ENCODE results near the gene EP300.
"Not testable (repeated sequence)": the region's sequence is repeated elsewhere in the genome, so short reads cannot be mapped to it uniquely, and the experiment has no call there.

EP300 gene

DNA sequence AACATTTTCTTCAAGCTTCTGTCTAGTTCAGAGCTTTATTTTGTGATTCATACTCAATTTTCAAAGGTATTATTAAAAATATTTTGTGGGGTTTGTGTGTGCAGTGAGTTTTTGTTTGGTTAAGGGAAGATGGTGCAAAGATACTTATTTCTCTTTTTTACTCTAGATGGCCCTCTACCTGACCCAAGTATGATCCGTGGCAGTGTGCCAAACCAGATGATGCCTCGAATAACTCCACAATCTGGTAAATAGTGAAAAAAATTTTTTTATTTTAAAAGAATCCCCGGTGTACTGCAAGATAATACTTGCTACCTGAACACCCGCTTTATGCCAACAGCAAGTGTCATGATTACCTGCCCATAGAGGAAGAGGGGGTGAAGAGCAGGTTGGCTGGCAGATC lies 54.2 kb downstream of the EP300 start:
- in situ Hi-C loops (cut with HindIII; ENCODE audit: low pct_unique_long_range_greater_than_20kb, low sequenced_read_pairs), result no loop called here
- no peak for TF ChIP-seq JUND (IDR thresholded peaks at IDR 0.05; ENCODE audit: low read depth)
- DNase-seq (ENCODE audit: low read depth in 1 of 2, low spot score in 1 of 2), result no peak

DNA sequence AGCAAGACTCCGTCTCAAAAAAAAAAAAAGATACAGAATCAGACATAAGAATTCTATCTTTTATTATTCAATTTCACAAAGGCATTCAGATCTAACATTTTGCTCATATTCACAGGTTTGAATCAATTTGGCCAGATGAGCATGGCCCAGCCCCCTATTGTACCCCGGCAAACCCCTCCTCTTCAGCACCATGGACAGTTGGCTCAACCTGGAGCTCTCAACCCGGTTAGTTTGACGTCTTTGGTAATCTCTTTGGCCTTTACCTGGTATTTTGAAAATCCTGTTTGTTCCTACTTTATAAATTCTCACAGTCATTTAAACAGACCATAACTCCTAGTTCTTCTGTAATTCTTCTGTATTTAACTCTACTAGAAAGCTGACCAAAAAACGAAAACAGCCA lies 55.3 kb downstream of the EP300 start:
- no peak for TF ChIP-seq JUND (IDR thresholded peaks at IDR 0.05; ENCODE audit: low read depth)
- in situ Hi-C loops (cut with HindIII; ENCODE audit: low pct_unique_long_range_greater_than_20kb, low sequenced_read_pairs), result no loop called here
- DNase-seq (ENCODE audit: low read depth in 1 of 2, low spot score in 1 of 2), result no peak

DNA sequence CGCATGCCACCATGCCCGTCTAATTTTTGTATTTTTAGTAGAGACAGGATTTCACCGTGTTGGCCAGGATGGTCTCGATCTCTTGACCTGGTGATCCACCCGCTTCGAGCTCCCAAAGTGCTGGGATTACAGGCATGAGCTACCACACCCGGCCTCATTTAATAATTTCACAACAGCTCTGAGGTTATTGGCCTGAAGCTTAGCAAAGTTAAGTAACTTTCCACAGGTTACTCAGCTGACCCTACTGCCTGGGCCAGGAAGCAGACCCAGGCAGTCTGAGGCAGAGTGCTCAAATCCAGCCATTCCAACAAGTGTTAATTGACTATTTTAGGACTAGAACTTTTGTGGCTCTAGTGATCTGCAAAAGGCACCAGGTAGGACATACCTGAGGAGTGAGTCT lies 60.5 kb downstream of the EP300 start:
- no peak for DNase-seq (ENCODE audit: low read depth in 1 of 2, low spot score in 1 of 2)
- in situ Hi-C loops (cut with HindIII; ENCODE audit: low pct_unique_long_range_greater_than_20kb, low sequenced_read_pairs), result no loop called here
- no peak for TF ChIP-seq JUND (IDR thresholded peaks at IDR 0.05; ENCODE audit: low read depth)

DNA sequence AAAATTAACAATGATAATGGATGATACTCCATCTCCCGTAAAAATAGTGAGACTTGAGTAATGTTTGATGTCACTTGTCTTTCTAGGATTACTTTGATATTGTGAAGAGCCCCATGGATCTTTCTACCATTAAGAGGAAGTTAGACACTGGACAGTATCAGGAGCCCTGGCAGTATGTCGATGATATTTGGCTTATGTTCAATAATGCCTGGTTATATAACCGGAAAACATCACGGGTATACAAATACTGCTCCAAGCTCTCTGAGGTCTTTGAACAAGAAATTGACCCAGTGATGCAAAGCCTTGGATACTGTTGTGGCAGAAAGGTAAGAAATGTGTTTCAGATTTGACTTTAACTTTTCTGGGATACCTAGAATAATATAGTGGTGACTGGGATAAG lies 64.7 kb downstream of the EP300 start:
- no peak for DNase-seq (ENCODE audit: low read depth in 1 of 2, low spot score in 1 of 2)
- in situ Hi-C loops (cut with HindIII; ENCODE audit: low pct_unique_long_range_greater_than_20kb, low sequenced_read_pairs), result no loop called here
- TF ChIP-seq JUND (IDR thresholded peaks at IDR 0.05; ENCODE audit: low read depth), result no peak

DNA sequence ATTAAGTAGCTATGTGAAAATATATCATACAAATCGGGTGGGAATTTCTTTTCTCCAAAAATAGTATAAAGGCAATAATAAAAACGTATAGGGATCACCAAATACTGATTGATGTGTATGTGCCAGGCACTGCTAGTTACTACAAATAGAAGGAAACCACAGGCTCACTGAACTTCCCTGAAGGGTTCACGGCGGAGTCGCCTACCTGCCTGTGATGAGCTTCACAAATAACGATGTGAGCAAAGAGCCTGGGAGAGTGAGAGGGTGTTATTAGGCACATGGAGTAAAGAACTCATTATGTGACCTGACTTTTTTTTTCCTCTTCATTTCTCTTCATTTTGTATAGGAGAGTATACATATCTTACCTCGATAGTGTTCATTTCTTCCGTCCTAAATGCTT lies 76.8 kb downstream of the EP300 start:
- TF ChIP-seq JUND (IDR thresholded peaks at IDR 0.05; ENCODE audit: low read depth), result no peak
- in situ Hi-C loops (cut with HindIII; ENCODE audit: low pct_unique_long_range_greater_than_20kb, low sequenced_read_pairs), result no loop called here
- DNase-seq (ENCODE audit: low read depth in 1 of 2, low spot score in 1 of 2), result no peak

DNA sequence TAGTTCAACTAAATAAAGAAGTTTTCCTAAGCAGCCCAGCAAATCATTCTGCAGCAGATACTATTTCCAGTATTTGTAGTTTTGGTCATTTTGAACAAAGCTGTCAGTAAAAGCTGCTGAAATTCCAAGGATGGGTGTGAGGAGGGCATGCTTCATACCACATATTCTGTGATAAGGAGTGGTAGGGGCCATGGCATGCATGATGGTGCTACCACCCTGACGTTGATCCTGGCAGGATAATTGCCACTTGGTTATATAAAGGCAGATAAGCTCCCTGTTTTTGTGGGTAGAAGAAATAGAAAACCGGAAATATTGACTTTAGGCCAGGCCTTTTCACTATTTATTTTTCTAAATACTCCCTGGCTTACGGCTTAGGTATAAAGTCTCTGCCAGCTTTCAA lies 79.6 kb downstream of the EP300 start:
- TF ChIP-seq JUND (IDR thresholded peaks at IDR 0.05; ENCODE audit: low read depth), result no peak
- no peak for DNase-seq (ENCODE audit: low read depth in 1 of 2, low spot score in 1 of 2)
- in situ Hi-C loops (cut with HindIII; ENCODE audit: low pct_unique_long_range_greater_than_20kb, low sequenced_read_pairs), result no loop called here

DNA sequence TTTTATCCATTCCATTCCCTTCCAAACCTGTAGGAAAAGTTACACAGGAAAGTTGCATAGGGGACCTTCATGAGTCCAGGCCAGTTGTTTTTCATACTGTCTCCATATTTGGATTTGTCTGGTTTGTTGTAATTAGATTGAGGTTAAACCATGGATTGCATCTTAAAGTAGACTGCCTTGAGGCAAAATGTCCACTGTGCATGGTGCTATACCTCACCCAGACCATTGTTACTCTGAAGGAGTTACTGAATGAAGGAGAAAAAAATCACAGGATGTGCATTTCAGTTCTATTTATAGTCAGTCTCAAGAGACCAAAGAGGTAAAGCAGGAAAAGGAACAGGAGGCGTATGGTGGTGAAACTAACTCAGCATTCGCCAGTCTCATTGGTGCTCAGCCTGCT lies 83.2 kb downstream of the EP300 start:
- DNase-seq (ENCODE audit: low read depth in 1 of 2, low spot score in 1 of 2), result no peak
- no peak for TF ChIP-seq JUND (IDR thresholded peaks at IDR 0.05; ENCODE audit: low read depth)
- in situ Hi-C loops (cut with HindIII; ENCODE audit: low pct_unique_long_range_greater_than_20kb, low sequenced_read_pairs), result no loop called here

DNA sequence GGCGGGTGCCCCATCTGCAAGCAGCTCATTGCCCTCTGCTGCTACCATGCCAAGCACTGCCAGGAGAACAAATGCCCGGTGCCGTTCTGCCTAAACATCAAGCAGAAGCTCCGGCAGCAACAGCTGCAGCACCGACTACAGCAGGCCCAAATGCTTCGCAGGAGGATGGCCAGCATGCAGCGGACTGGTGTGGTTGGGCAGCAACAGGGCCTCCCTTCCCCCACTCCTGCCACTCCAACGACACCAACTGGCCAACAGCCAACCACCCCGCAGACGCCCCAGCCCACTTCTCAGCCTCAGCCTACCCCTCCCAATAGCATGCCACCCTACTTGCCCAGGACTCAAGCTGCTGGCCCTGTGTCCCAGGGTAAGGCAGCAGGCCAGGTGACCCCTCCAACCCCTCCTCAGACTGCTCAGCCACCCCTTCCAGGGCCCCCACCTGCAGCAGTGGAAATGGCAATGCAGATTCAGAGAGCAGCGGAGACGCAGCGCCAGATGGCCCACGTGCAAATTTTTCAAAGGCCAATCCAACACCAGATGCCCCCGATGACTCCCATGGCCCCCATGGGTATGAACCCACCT lies 84.7 kb downstream of the EP300 start:
- no peak for TF ChIP-seq JUND (IDR thresholded peaks at IDR 0.05; ENCODE audit: low read depth)

DNA sequence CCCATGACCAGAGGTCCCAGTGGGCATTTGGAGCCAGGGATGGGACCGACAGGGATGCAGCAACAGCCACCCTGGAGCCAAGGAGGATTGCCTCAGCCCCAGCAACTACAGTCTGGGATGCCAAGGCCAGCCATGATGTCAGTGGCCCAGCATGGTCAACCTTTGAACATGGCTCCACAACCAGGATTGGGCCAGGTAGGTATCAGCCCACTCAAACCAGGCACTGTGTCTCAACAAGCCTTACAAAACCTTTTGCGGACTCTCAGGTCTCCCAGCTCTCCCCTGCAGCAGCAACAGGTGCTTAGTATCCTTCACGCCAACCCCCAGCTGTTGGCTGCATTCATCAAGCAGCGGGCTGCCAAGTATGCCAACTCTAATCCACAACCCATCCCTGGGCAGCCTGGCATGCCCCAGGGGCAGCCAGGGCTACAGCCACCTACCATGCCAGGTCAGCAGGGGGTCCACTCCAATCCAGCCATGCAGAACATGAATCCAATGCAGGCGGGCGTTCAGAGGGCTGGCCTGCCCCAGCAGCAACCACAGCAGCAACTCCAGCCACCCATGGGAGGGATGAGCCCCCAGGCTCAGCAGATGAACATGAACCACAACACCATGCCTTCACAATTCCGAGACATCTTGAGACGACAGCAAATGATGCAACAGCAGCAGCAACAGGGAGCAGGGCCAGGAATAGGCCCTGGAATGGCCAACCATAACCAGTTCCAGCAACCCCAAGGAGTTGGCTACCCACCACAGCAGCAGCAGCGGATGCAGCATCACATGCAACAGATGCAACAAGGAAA lies 85.4 kb downstream of the EP300 start:
- DNase-seq (ENCODE audit: low read depth in 1 of 2, low spot score in 1 of 2), result no peak
- in situ Hi-C loops (cut with HindIII; ENCODE audit: low pct_unique_long_range_greater_than_20kb, low sequenced_read_pairs), result no loop called here
- no peak for TF ChIP-seq JUND (IDR thresholded peaks at IDR 0.05; ENCODE audit: low read depth)

More for the DNA sequence above, 84.7 kb downstream of the EP300 start:
- in situ Hi-C loops (cut with HindIII; ENCODE audit: low pct_unique_long_range_greater_than_20kb, low sequenced_read_pairs), result no loop called here
- no peak for DNase-seq (ENCODE audit: low read depth in 1 of 2, low spot score in 1 of 2)

DNA sequence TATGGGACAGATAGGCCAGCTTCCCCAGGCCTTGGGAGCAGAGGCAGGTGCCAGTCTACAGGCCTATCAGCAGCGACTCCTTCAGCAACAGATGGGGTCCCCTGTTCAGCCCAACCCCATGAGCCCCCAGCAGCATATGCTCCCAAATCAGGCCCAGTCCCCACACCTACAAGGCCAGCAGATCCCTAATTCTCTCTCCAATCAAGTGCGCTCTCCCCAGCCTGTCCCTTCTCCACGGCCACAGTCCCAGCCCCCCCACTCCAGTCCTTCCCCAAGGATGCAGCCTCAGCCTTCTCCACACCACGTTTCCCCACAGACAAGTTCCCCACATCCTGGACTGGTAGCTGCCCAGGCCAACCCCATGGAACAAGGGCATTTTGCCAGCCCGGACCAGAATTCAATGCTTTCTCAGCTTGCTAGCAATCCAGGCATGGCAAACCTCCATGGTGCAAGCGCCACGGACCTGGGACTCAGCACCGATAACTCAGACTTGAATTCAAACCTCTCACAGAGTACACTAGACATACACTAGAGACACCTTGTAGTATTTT lies 86.1 kb downstream of the EP300 start:
- DNase-seq (ENCODE audit: low read depth in 1 of 2, low spot score in 1 of 2), result no peak
- TF ChIP-seq JUND (IDR thresholded peaks at IDR 0.05; ENCODE audit: low read depth), result no peak
- in situ Hi-C loops (cut with HindIII; ENCODE audit: low pct_unique_long_range_greater_than_20kb, low sequenced_read_pairs), result no loop called here

DNA sequence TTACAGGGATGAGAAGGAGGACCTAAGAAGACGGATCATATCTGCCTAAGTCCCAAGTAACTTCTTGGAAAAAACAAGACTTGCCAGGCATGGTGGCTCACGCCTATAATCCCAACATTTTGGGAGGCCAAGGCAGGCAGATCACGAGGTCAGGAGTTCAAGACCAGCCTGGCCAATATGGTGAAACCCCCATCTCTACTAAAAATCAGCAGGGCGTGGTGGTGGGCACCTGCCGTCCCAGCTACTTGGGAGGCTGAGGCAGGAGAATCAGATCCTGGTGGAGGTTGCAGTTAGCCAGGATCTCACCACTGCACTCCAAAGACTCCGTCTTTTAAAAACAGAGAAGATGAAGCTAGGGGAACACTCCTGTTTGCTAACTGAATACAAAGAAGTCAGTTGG lies 88.0 kb downstream of the EP300 start:
- in situ Hi-C loops (cut with HindIII; ENCODE audit: low pct_unique_long_range_greater_than_20kb, low sequenced_read_pairs); DNase-seq (ENCODE audit: low read depth in 1 of 2, low spot score in 1 of 2): not testable (repeated sequence)

DNA sequence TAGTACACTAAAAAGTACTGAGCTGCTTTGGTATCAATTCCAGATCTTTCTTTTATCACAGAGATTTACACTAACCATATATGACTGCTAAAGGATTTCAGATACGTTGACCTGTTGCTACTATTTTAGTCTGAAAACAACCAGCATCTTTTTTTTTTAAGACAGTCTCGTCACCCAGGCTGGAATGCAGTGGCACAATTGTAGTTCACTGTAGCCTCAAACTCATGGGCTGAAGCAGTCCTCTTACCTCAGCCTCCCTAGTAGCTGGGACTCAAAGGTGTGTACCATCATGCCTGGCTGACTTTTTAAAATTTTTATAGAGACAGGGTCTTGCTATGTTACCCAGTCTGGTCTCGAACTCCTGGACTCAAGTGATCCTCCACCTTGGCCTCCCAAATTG lies 88.5 kb downstream of the EP300 start:
- no peak for TF ChIP-seq JUND (IDR thresholded peaks at IDR 0.05; ENCODE audit: low read depth)
- in situ Hi-C loops (cut with HindIII; ENCODE audit: low pct_unique_long_range_greater_than_20kb, low sequenced_read_pairs), result no loop called here
- DNase-seq (ENCODE audit: low read depth in 1 of 2, low spot score in 1 of 2), result no peak

DNA sequence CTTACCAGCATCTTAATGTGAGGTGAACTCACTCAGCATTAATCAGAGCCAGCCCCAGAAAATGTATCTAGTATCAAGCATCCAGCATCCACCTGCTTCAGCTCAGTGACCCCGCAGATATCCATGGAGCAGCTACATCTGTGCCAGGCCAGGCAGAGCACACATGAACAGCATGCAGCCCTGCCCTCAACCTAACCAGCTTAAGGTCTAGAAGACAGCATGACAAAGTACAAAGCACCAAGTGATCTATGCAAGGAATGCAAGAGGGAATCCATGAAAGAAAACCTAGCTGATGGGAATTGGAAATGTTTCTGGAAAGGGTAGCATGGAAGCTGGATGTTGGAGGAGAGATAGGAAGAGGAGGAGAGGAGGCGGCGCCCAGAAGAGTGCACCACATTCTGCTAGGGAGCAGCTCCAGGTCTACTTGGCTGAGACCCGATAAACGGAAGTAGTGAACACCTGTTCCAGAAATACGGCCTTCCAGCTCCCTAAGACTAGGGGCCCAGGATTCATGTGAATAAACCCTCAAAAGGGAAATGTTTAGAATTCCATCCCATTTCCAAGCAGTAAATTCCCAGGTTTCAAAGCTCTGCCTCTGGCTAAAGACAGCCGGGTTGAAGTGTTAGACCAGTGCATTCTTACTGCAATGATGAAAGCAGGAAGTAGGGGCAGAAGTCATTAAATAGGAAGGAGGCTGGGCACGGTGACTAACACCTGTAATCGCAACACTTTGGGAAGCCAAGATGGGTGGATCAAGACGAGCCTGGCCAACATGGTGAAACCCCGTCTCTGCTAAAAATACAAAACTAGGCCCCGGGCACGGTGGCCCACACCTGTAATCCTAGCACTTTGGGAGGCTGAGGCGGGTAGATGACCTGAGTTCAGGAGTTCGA lies 89.2 kb downstream of the EP300 start:
- TF ChIP-seq JUND (IDR thresholded peaks at IDR 0.05; ENCODE audit: low read depth), result no peak
- in situ Hi-C loops (cut with HindIII; ENCODE audit: low pct_unique_long_range_greater_than_20kb, low sequenced_read_pairs), result no loop called here
- no peak for DNase-seq (ENCODE audit: low read depth in 1 of 2, low spot score in 1 of 2)
